ENCODE data around the gene KDM4B. TPM values are rescaled to one million over a fixed set of nuclear protein-coding genes. Genes with fewer than 3 reads are reported as not detected.

KDM4B gene
- total and polyA plus RNA-seq, 7 donors, result 9.3 to 45.9 (median 29.5) TPM

DNA sequence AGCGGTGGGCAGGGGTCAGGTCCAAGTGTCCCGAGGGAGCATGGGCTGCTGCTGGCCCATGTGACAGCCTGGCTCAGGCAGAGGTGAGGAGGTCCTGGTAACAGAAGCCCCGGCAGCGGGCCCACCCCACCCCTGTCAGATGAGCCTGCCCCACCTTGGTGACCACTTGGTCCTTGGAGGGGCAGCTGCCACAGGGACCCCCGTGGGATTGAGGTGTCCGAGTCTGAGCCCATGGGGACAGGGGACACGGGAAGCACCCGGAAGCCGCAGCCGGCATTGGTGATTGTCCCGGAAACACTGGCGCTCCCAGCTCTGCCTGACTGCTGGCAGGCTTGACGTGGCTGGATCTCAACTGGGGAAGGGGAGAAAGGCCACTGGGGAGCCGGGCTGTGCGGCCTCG is 149.1 kb downstream of the KDM4B start:
- WGBS, 3 donors, result 81 to 87% (median 82%) methylated on average over 15 to 16 of the region's 16 CpGs
- no peak for ATAC-seq
- DNase-seq, result no peak
- Histone ChIP-seq H3K4me1 (no peaks in the 10 kb centered on the region), H3K36me3 (ENCODE audit: insufficient read depth in 1 of 2, low read depth in 1 of 2) (peaks cover 0 to 50% of the 10 kb centered on the region in 2 donors), H3K27me3 (ENCODE audit: insufficient read depth in 3 of 3, low read length in 2 of 3) (no peaks in the 10 kb centered on the region), H3K4me3 (no peak overlapping the region), H3K27ac (no peak overlapping the region), H3K9me3 (no peaks in the 10 kb centered on the region)
- intact Hi-C loops (cut with DNase I), result no loop called here
- TF ChIP-seq CTCF (IDR thresholded peaks at IDR 0.05), result no peak

DNA sequence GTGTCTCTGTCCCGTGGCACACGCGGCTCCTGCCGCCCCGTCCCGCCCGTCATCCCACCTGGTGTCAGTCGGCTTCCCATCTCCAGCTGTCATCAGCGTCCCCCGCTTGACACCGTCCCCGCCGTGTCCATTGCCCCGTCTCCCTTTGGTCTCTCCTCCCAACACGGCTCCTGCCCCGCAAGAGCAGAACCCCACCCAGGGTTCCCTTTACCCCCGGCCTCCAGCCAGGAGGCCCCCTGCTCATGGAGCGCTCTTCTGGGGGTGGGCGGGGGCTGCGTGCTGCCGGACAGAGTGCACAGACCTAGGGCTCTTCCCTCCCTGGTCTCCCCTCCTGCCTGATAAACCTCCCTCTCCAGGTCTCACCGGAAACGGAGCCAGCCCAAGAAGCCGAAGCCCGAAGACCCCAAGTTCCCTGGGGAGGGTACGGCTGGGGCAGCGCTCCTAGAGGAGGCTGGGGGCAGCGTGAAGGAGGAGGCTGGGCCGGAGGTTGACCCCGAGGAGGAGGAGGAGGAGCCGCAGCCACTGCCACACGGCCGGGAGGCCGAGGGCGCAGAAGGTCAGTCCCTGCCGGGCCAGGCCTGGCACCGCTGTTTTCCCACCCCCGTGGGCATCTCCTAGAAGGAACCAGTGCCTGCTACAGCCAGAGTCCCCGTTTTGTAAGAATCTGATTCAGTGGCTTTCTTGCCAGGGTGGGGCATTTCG is 150.5 kb downstream of the KDM4B start:
- no peak for TF ChIP-seq CTCF (IDR thresholded peaks at IDR 0.05)
- intact Hi-C loops (cut with DNase I), result no loop called here
- WGBS, 3 donors, result 86 to 89% (median 87%) methylated on average over 39 to 40 of the region's 40 CpGs

GRCh38 chr19:5120321-5120720 is 151.4 kb downstream of the KDM4B start:
- no peak overlapping the region for H3K27ac ChIP-seq
- no peak overlapping the region for H3K4me3 ChIP-seq
- TF ChIP-seq CTCF (IDR thresholded peaks at IDR 0.05), result no peak
- DNase-seq (no peak), ATAC-seq (no peak)
- WGBS, 3 donors, result 82 to 92% (median 87%) methylated on average over 8 of the region's 8 CpGs
- H3K9me3 ChIP-seq, result no peaks in the 10 kb centered on the region
- H3K27me3 ChIP-seq (ENCODE audit: insufficient read depth in 3 of 3, low read length in 2 of 3), result no peaks in the 10 kb centered on the region
- intact Hi-C loops (cut with DNase I), result no loop called here
- peaks cover 0 to 46% of the 10 kb centered on the region in 2 donors for H3K36me3 ChIP-seq (ENCODE audit: insufficient read depth in 1 of 2, low read depth in 1 of 2)
- no peaks in the 10 kb centered on the region for H3K4me1 ChIP-seq

More for the DNA sequence above, 150.5 kb downstream of the KDM4B start:
- Histone ChIP-seq H3K4me1 (no peaks in the 10 kb centered on the region), H3K4me3 (no peak overlapping the region), H3K27me3 (ENCODE audit: insufficient read depth in 3 of 3, low read length in 2 of 3) (no peaks in the 10 kb centered on the region), H3K9me3 (no peaks in the 10 kb centered on the region), H3K27ac (no peak overlapping the region), H3K36me3 (ENCODE audit: insufficient read depth in 1 of 2, low read depth in 1 of 2) (peaks cover 0 to 44% of the 10 kb centered on the region in 2 donors)
- ATAC-seq (no peak), DNase-seq (no peak)

DNA sequence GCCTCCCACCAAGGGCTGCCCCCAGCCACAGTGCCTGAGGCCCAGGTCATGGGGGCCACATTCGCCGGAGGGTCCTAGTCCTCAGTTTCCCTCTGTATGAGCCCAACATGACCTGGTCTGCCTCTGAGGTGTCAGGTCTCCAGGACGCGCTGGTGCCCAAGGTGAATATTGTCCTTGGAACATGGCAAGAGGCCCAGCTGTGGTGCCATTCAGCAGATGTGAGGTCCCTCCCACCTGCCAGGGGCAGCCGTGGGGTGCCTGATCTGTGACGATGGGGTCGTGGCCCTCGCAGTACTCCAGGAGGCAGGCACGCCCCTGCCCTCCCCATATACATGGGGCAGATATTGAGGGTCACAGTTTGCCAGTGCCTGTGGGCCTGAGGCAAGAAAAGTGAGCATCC is 151.9 kb downstream of the KDM4B start:
- no peak for DNase-seq
- 81 to 87% (median 85%) methylated on average over 9 of the region's 9 CpGs for WGBS, 3 donors
- H3K4me3 ChIP-seq, result no peak overlapping the region
- H3K9me3 ChIP-seq, result no peaks in the 10 kb centered on the region
- no peak for TF ChIP-seq CTCF (IDR thresholded peaks at IDR 0.05)
- H3K27me3 ChIP-seq (ENCODE audit: insufficient read depth in 3 of 3, low read length in 2 of 3), result no peaks in the 10 kb centered on the region
- no peak overlapping the region for H3K27ac ChIP-seq
- intact Hi-C loops (cut with DNase I), result no loop called here
- no peaks in the 10 kb centered on the region for H3K4me1 ChIP-seq
- peaks cover 0 to 46% of the 10 kb centered on the region in 2 donors for H3K36me3 ChIP-seq (ENCODE audit: insufficient read depth in 1 of 2, low read depth in 1 of 2)
- no peak for ATAC-seq

All from psoas muscle (tissue), 8 donors.